ENCODE data around the gene TEK. TPM values are rescaled to one million over a fixed set of nuclear protein-coding genes. Genes with fewer than 3 reads are reported as not detected.

TEK gene
- total and polyA plus RNA-seq, 9 of the 15 experiments (the other 6 are each of a cell fraction or from before 2014, with no cell fraction given) = 0.03 to 0.13 (median 0.06) TPM

GRCh38 chr9:27109621-27110020, 596 bp downstream of the TEK start:
- Histone ChIP-seq H3K27ac (ENCODE audit: extremely low read depth, low read depth, low read length) (no peak overlapping the region), H3K9me3 (replicated peaks; ENCODE audit: control insufficient read depth, insufficient read depth, low read depth, low read length) (no peaks in the 10 kb centered on the region), H4K20me1 (replicated peaks; ENCODE audit: control insufficient read depth, insufficient read depth, low read length) (no peaks in the 10 kb centered on the region), H3K79me2 (ENCODE audit: control insufficient read depth, insufficient read depth, low read length) (no peaks in the 10 kb centered on the region), H3K36me3 (ENCODE audit: control insufficient read depth, insufficient read depth, low read length) (no peaks in the 10 kb centered on the region), H3K4me1 (replicated peaks in 1 of 2; ENCODE audit: control insufficient read depth in 2 of 2, insufficient read depth in 2 of 2, low read length in 2 of 2) (no peaks in the 10 kb centered on the region), H3K4me3 (no peak overlapping the region), H2AFZ (ENCODE audit: low read depth, low read length) (no peak overlapping the region), H3K4me2 (ENCODE audit: insufficient read depth, low read length) (no peak overlapping the region), H3K9me1 (ENCODE audit: control insufficient read depth, insufficient read depth, low read length) (no peaks in the 10 kb centered on the region), H3K9ac (ENCODE audit: insufficient read depth in 1 of 2, low read depth in 2 of 2, low read length in 2 of 2) (no peak overlapping the region), H3K27me3 (ENCODE audit: control insufficient read depth in 2 of 2, insufficient read depth in 2 of 2, low read length in 2 of 2) (no peaks in the 10 kb centered on the region)
- FAIRE-seq (no peak), DNase-seq (ENCODE audit: extremely low read depth in 1 of 4, low spot score in 3 of 4) (no peak), ATAC-seq (no peak)
- ChIA-PET CTCF (ENCODE audit: low intra/inter-chr PET ratio) (no interaction called here), POLR2A (no interaction called here)
- 0% methylated on average over 2 of the region's 2 CpGs for WGBS (ENCODE audit: insufficient coverage, low coverage, missing lambda C conversion rate)
- no peak for TF ChIP-seq HMG20A (CRISPR knock-in tag; conservative IDR thresholded peaks at IDR 0.05)
- TF ChIP-seq PCBP1 (IDR thresholded peaks at IDR 0.05; ENCODE audit: low read depth, low read length, poor library complexity, severe bottlenecking) = no peak
- no peak for TF ChIP-seq ZNF512 (tag; IDR thresholded peaks at IDR 0.05)
- no peak for TF ChIP-seq RBM17 (IDR thresholded peaks at IDR 0.05; ENCODE audit: borderline replicate concordance, low read depth, low read length)
- no peak for TF ChIP-seq ILK (tag; IDR thresholded peaks at IDR 0.05; ENCODE audit: borderline replicate concordance, low read depth)
- no peak for TF ChIP-seq HDAC1 (IDR thresholded peaks at IDR 0.05)
- no TSS peak for BruUV-seq (replicated peaks)
- in situ Hi-C loops (cut with MboI) (no loop called here), intact Hi-C loops (cut with micrococcal nuclease) (no loop called here)
